KMS-11 (cell line): Measurements from ENCODE around the gene GRIP2.

Source experiments
- H2AFZ ChIP-seq: fragments of 200-600 bp; sonication (generic); 2 replicates; pipeline ENCODE4 v1.6.1; 2016; ENCODE audit warnings: antibody characterized with exemption, mixed run types, low read depth
- H3K27ac ChIP-seq: fragments of 200-600 bp; sonication (generic); 2 replicates; pipeline ENCODE4 v1.6.1; 2016; ENCODE audit warnings: mild to moderate bottlenecking, mixed run types
- H3K27me3 ChIP-seq: fragments of 200-600 bp; sonication (generic); 2 replicates; pipeline ENCODE4 v1.6.1; 2017; ENCODE audit warnings: mild to moderate bottlenecking, low read depth, mixed run types, moderate library complexity; ENCODE audit not compliant: insufficient read depth
- H3K36me3 ChIP-seq: fragments of 200-600 bp; sonication (generic); 2 replicates; pipeline ENCODE4 v1.6.1; 2017; ENCODE audit warnings: mild to moderate bottlenecking, mixed run types; ENCODE audit not compliant: insufficient read depth
- H3K4me1 ChIP-seq: fragments of 200-600 bp; sonication (generic); 2 replicates; pipeline ENCODE4 v1.6.1; 2016; ENCODE audit warnings: mild to moderate bottlenecking, low read depth, mixed run types; ENCODE audit not compliant: poor library complexity, severe bottlenecking
- H3K4me2 ChIP-seq: fragments of 200-600 bp; sonication (generic); 2 replicates; pipeline ENCODE4 v1.7.0; 2016; ENCODE audit warnings: mild to moderate bottlenecking, mixed run types
- H3K4me3 ChIP-seq: fragments of 200-600 bp; sonication (generic); IDR thresholded peaks from 2 replicates; pipeline ENCODE4 v1.6.1; 2017; ENCODE audit warnings: low read depth, low read length, mixed read lengths; ENCODE audit not compliant: insufficient read depth
- H3K79me2 ChIP-seq: fragments of 200-600 bp; sonication (generic); 2 replicates; pipeline ENCODE4 v1.6.1; 2016; ENCODE audit warnings: low read depth, mixed run types; ENCODE audit not compliant: insufficient read depth
- H3K9ac ChIP-seq: fragments of 200-600 bp; sonication (generic); 2 replicates; pipeline ENCODE4 v1.6.1; 2016; ENCODE audit warnings: mild to moderate bottlenecking, mixed run types
- H4K20me1 ChIP-seq: fragments of 200-600 bp; sonication (generic); 2 replicates; pipeline ENCODE4 v1.6.1; 2016; ENCODE audit warnings: mild to moderate bottlenecking, mixed run types; ENCODE audit not compliant: insufficient read depth
- CTCF ChIP-seq: fragments of 200-600 bp; sonication (generic); conservative IDR thresholded peaks from 2 replicates; pipeline ENCODE4 v1.6.1; 2017; ENCODE audit warnings: low read depth, mild to moderate bottlenecking, antibody characterized with exemption, low read length, moderate library complexity, mixed read lengths

Gene GRIP2

GRCh38 chr3:14524920-14525660, 15.1 kb downstream of the GRIP2 start:
- Histone ChIP-seq H2AFZ (no peak overlapping the region), H3K79me2 (no peaks in the 10 kb centered on the region), H3K27ac (no peak overlapping the region), H4K20me1 (no peaks in the 10 kb centered on the region), H3K4me2 (no peak overlapping the region), H3K36me3 (no peaks in the 10 kb centered on the region), H3K9ac (no peak overlapping the region), H3K4me1 (no peaks in the 10 kb centered on the region), H3K4me3 (no peak overlapping the region), H3K27me3 (no peaks in the 10 kb centered on the region)
- TF ChIP-seq CTCF = no peak

- H3K4me3 ChIP-seq = no peak overlapping the region
- H3K4me1 ChIP-seq = no peaks in the 10 kb centered on the region
- no peaks in the 10 kb centered on the region for H4K20me1 ChIP-seq
- H3K27ac ChIP-seq = no peak overlapping the region
- H3K4me2 ChIP-seq = no peak overlapping the region
- no peaks in the 10 kb centered on the region for H3K79me2 ChIP-seq
- no peaks in the 10 kb centered on the region for H3K36me3 ChIP-seq
- H2AFZ ChIP-seq = no peak overlapping the region
- no peaks in the 10 kb centered on the region for H3K27me3 ChIP-seq
- TF ChIP-seq CTCF = no peak
- no peak overlapping the region for H3K9ac ChIP-seq
These were observed 15.8 kb downstream of the GRIP2 start for GRCh38 chr3:14524311-14524711.

- no peaks in the 10 kb centered on the region for H3K36me3 ChIP-seq
- no peak overlapping the region for H3K9ac ChIP-seq
- no peak for TF ChIP-seq CTCF
- H2AFZ ChIP-seq = no peak overlapping the region
- H3K27ac ChIP-seq = no peak overlapping the region
- H4K20me1 ChIP-seq = no peaks in the 10 kb centered on the region
- no peaks in the 10 kb centered on the region for H3K27me3 ChIP-seq
- H3K4me1 ChIP-seq = no peaks in the 10 kb centered on the region
- no peak overlapping the region for H3K4me3 ChIP-seq
- no peak overlapping the region for H3K4me2 ChIP-seq
- no peaks in the 10 kb centered on the region for H3K79me2 ChIP-seq
These were observed 16.4 kb downstream of the GRIP2 start for GRCh38 chr3:14523792-14524191.

GRCh38 chr3:14522768-14523167, 17.4 kb downstream of the GRIP2 start:
- Histone ChIP-seq H3K27me3 (no peaks in the 10 kb centered on the region), H4K20me1 (no peaks in the 10 kb centered on the region)
- TF ChIP-seq CTCF = no peak

More at GRCh38 chr3:14522768-14523167, 17.4 kb downstream of the GRIP2 start:
- H3K79me2 ChIP-seq = no peaks in the 10 kb centered on the region
- no peaks in the 10 kb centered on the region for H3K4me1 ChIP-seq
- H3K36me3 ChIP-seq = no peaks in the 10 kb centered on the region
- no peak overlapping the region for H3K27ac ChIP-seq
- no peak overlapping the region for H2AFZ ChIP-seq
- no peak overlapping the region for H3K4me2 ChIP-seq
- no peak overlapping the region for H3K9ac ChIP-seq
- H3K4me3 ChIP-seq = no peak overlapping the region
